Nasal cavity respiratory epithelium epithelial cell of viscerocranial mucosa (primary cell): Measurements from ENCODE around the gene PLET1. TPM values are rescaled to one million over a fixed set of nuclear protein-coding genes. Genes with fewer than 3 reads are reported as not detected.

ENCODE experiments used
- total RNA-seq: library from RNA; depleted of rRNA; stranded (reverse); fragments of >200 nt; gene quantifications from 2 replicates; pipeline ENCODE4 v1.2.3, GENCODE V29; 2014

The PLET1 gene, protein sequence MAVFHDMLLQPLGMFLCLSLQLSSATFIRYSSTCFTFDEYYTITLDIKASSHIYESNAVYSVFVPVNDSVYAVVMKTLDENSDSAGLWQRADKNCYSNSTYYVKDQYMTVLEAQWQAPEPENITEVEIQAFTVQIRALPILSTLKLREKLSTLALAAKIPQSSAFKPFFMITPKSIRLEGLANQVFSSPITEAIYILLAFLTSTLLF
- total RNA-seq, result not detected in 2 replicates

DNA sequence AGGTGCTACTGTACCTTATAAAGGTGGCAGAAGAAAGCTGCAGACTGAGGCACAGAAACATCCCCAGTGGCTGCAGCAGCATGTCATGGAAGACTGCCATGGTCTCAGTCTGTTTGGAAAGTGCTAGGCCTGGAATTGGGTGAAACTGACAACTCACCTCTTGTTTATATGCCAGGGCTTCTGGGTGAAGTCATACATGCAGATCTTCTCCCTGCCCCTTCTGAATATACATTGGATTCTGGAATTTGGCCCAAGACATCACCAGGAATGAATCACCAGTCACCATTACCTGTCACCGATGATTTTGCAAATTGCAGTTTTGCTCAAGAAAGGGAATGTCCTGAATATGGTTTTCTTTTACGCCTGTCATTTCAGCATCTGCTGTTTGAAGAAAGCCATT, at the start of gene PLET1:
TSS of gene PLET1 (minus strand) at position 371 of the 400 bp plus-strand sequence. CDS start at position 100, 271 bp downstream.

DNA sequence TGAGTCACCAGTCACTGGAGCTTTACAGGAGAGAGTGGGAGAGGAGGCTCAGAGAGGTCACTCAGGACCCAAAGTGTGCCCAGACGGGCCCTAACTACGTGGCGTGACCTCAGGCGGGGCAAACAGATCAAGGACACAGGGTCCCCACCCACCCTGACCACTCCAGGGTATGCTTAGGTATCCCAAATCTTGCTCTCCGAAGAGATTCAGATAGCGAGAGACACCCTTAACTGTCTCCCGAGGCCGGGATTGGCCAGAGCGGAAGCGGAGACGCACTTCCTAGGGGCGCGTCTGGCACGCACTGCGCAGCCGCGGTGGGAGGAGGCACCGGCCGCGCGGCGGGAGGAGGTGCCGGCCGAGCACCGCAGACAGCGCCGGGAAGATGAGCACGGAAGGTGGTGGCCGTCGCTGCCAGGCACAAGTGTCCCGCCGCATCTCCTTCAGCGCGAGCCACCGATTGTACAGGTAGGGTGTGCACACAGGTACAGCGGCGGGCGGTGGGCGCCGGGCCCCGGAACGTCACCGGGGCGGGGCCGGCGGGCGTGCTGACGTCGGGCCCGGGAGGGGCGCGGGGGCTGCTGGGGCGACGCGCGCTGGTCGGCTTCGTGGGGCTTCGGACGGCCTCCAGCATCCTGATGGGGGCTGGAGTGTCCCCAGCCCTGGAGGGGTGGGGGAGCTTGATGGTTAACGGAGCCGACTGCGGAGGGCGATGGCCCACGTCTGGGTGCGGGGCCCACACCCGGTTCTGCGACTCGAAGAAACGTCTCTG, 34.4 kb downstream of the PLET1 start, which contains the start of gene PTS:
TSS of gene PTS (plus strand) at position 367 of the 769 bp plus-strand sequence. CDS start at position 383, 16 bp downstream.

Other genes with a start within 250 kb of the PLET1 start
- 34.2 and 39.6 TPM in 2 replicates for gene DLAT, start 235.5 kb downstream of the PLET1 start, total RNA-seq
- gene PIH1D2, start 186.8 kb downstream of the PLET1 start, total RNA-seq, result 0.50 and 0.68 TPM in 2 replicates
- gene NKAPD1, start 186.6 kb downstream of the PLET1 start, total RNA-seq, result 28.0 and 33.5 TPM in 2 replicates
- 44.0 and 54.7 TPM in 2 replicates for gene TIMM8B, start 174.1 kb downstream of the PLET1 start, total RNA-seq
- gene SDHD, start 174.0 kb downstream of the PLET1 start, total RNA-seq, result 140 and 215 TPM in 2 replicates
- 23.3 and 40.0 TPM in 2 replicates for gene IL18, start 96.8 kb downstream of the PLET1 start, total RNA-seq
- under 0.01 and 0.50 TPM in 2 replicates for gene TEX12, start 93.5 kb downstream of the PLET1 start, total RNA-seq
- gene BCO2, start 85.3 kb downstream of the PLET1 start, total RNA-seq, result 0.68 and 1.6 TPM in 2 replicates
- gene PTS, start 34.4 kb downstream of the PLET1 start, total RNA-seq, result 41.6 and 66.0 TPM in 2 replicates